ENCODE measurements around the gene CES4A. TPM values are rescaled to one million over a fixed set of nuclear protein-coding genes. Genes with fewer than 3 reads are reported as not detected.

The CES4A gene
- total RNA-seq, 1 experiment from 2014 or later: 1.9 TPM

GRCh38 chr16:67023689-67024088, 35.3 kb downstream of the CES4A start:
- no peaks in the 10 kb centered on the region for H3K79me1 ChIP-seq (ENCODE audit: insufficient read depth, low read depth, low read length, poor library complexity, severe bottlenecking)
- H2BK120ac ChIP-seq (ENCODE audit: low read depth, low read length, poor library complexity, severe bottlenecking): no peak overlapping the region
- H4K91ac ChIP-seq (ENCODE audit: insufficient read length, low read depth, low read length): no peak overlapping the region
- no peaks in the 10 kb centered on the region for H3K9me3 ChIP-seq (ENCODE audit: control insufficient read depth, low read depth, low read length)
- no peak overlapping the region for H2BK15ac ChIP-seq (ENCODE audit: low read depth, low read length)
- H3K56ac ChIP-seq (ENCODE audit: insufficient read length, low read depth, low read length): no peak overlapping the region
- H3K27me3 Mint-ChIP-seq (ENCODE audit: low read depth): peaks cover 6% of the 10 kb centered on the region
- H3K23ac ChIP-seq (ENCODE audit: insufficient read length, low read depth, low read length): no peak overlapping the region
- H3K18ac ChIP-seq (ENCODE audit: insufficient read length, low read depth, low read length): no peak overlapping the region
- H3K14ac ChIP-seq (ENCODE audit: insufficient read depth, low read length): no peak overlapping the region
- no peaks in the 10 kb centered on the region for H3K27me3 ChIP-seq (ENCODE audit: insufficient read depth, low read length)
- H3K9ac ChIP-seq (ENCODE audit: extremely low read depth, insufficient read length, low read length): no peak overlapping the region
- H3K36me3 Mint-ChIP-seq (ENCODE audit: insufficient read depth in 1 of 3, low read depth in 3 of 3): no peaks in the 10 kb centered on the region
- no peak overlapping the region for H2BK12ac ChIP-seq (ENCODE audit: insufficient read length, low read depth, low read length)
- no peaks in the 10 kb centered on the region for H4K20me1 ChIP-seq (ENCODE audit: control insufficient read depth, insufficient read depth, insufficient read length)
- no peak overlapping the region for H4K8ac ChIP-seq (replicated peaks; ENCODE audit: insufficient read length, low read depth, low read length)
- no peak overlapping the region for H4K5ac ChIP-seq (ENCODE audit: insufficient read length, low read depth, low read length)
- no peak for DNase-seq
- peaks cover 6 to 11% of the 10 kb centered on the region in 2 experiments for H3K4me1 Mint-ChIP-seq
- no peak for TF ChIP-seq CTCF (conservative IDR thresholded peaks at IDR 0.05)
- no peak overlapping the region; a peak in 1 of 7 replicates for H3K27ac Mint-ChIP-seq
- H3K9me3 Mint-ChIP-seq: no peaks in the 10 kb centered on the region
- peaks cover 5% of the 10 kb centered on the region for H3K23me2 ChIP-seq (ENCODE audit: insufficient read length, low read depth, low read length, poor library complexity, severe bottlenecking)
- H2AFZ ChIP-seq (ENCODE audit: low read length): no peak overlapping the region
- H3T11ph ChIP-seq (ENCODE audit: low read length): no peak overlapping the region
- WGBS (ENCODE audit: extremely low coverage, insufficient read length, low lambda C conversion rate): no CpG with 5 or more reads among the region's 1 CpG
- no peak overlapping the region for H3K4ac ChIP-seq (ENCODE audit: low read depth, low read length)
- H3K4me3 Mint-ChIP-seq: no peak overlapping the region
- H2BK5ac ChIP-seq (ENCODE audit: insufficient read length, low read length): no peak overlapping the region
- no peaks in the 10 kb centered on the region for H3K79me2 ChIP-seq (ENCODE audit: insufficient read depth, low read length)
- no peak overlapping the region for H3K4me2 ChIP-seq (ENCODE audit: insufficient read depth, insufficient read length, low read length)
- H3K27ac ChIP-seq (ENCODE audit: insufficient read length, low read depth, low read length): no peak overlapping the region
- H2AK5ac ChIP-seq (ENCODE audit: insufficient read length, low read length): no peak overlapping the region
- H3K4me1 ChIP-seq (ENCODE audit: insufficient read depth, low read length): no peaks in the 10 kb centered on the region
- no peak overlapping the region for H2BK20ac ChIP-seq (ENCODE audit: low read depth, low read length, poor library complexity, severe bottlenecking)

Measured in H9 (cell line).